Activated T-cell treated with anti-CD3 and anti-CD28 coated beads for 24 hours (primary cell): Measurements from ENCODE around the gene KRT31.
"Not testable (repeated sequence)": the region's sequence is repeated elsewhere in the genome, so short reads cannot be mapped to it uniquely, and the experiment has no call there.

Experiments
- DNase-seq: peaks from one replicate; pipeline ENCODE4 v3.0.0-alpha.2; 2020; ENCODE audit warnings: low read depth

KRT31 gene

GRCh38 chr17:41417576-41418015 is 20.2 kb upstream of the KRT31 start:
- no peak for DNase-seq

GRCh38 chr17:41417127-41417526 is 19.7 kb upstream of the KRT31 start:
- no peak for DNase-seq

- DNase-seq, result no peak
Measured at GRCh38 chr17:41416479-41416878, 19.1 kb upstream of the KRT31 start.

GRCh38 chr17:41415833-41416335 is 18.5 kb upstream of the KRT31 start:
- no peak for DNase-seq

- no peak for DNase-seq
Measured at GRCh38 chr17:41415411-41415810, 18.0 kb upstream of the KRT31 start.

GRCh38 chr17:41413982-41414381 is 16.6 kb upstream of the KRT31 start:
- no peak for DNase-seq

GRCh38 chr17:41413353-41413957 is 16.0 kb upstream of the KRT31 start:
- DNase-seq, result no peak

GRCh38 chr17:41411072-41411840 is 13.8 kb upstream of the KRT31 start:
- no peak for DNase-seq

- DNase-seq, result no peak
Measured at GRCh38 chr17:41407226-41407625, 9.8 kb upstream of the KRT31 start.

GRCh38 chr17:41406205-41406604 is 8.8 kb upstream of the KRT31 start:
- no peak for DNase-seq

- peak; percentile 41 for DNase-seq
Measured at GRCh38 chr17:41404024-41404671, 6.7 kb upstream of the KRT31 start.

- DNase-seq, result no peak
Measured at GRCh38 chr17:41403404-41404023, 6.1 kb upstream of the KRT31 start.

GRCh38 chr17:41402161-41402560 is 4.8 kb upstream of the KRT31 start:
- DNase-seq, result no peak

GRCh38 chr17:41396340-41396739 is 1.1 kb downstream of the KRT31 start:
- DNase-seq, result no peak

- DNase-seq, result no peak
Measured at GRCh38 chr17:41395611-41396010, 1.8 kb downstream of the KRT31 start.

- not testable (repeated sequence) for DNase-seq
Measured at GRCh38 chr17:41395044-41395443, 2.4 kb downstream of the KRT31 start.

- DNase-seq, result no peak
Measured at GRCh38 chr17:41394254-41394996, 3.0 kb downstream of the KRT31 start.

GRCh38 chr17:41393826-41394225 is 3.6 kb downstream of the KRT31 start:
- DNase-seq, result no peak

GRCh38 chr17:41393294-41393693 is 4.1 kb downstream of the KRT31 start:
- DNase-seq, result no peak

GRCh38 chr17:41392278-41392677 is 5.1 kb downstream of the KRT31 start:
- no peak for DNase-seq

- no peak for DNase-seq
Measured at GRCh38 chr17:41391535-41391934, 5.9 kb downstream of the KRT31 start.

- DNase-seq, result no peak
Measured at GRCh38 chr17:41390411-41390938, 6.9 kb downstream of the KRT31 start.
